HG02970 (cell line): ENCODE measurements around the gene GIGYF2.

Experiments
- ATAC-seq: cut with Tn5 transposase; IDR thresholded peaks from one replicate; pipeline ENCODE4 v1.9.1; 2021; ENCODE audit warnings: mild to moderate bottlenecking, moderate library complexity, moderate number of reproducible peaks; ENCODE audit not compliant: unreplicated experiment, low FRiP score

Gene GIGYF2

DNA sequence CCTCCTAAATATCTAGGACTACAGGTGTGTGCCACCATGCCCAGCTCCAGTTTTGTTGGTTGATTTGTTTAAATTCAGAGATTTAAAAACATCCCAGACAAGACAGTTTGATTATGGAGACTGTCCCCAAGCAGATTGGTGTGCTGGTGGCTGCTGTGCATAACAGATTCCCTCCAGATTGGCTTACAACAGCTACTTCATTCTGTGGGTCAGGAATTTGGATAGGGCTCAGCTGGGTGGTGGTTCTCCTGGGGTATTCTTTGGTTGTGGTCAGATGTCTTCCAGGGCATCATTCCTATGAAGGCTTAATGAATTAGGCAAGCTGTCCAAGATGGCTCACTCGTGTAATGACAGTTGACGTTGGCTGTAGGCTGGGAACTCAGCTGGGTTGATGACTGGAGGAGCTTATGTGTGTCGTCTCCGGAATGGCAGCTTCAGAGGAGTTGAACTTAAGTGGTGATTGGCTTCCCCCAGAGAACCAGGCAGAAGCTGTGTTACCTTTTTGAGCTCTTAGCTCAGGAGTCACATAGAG lies 162.3 kb downstream of the GIGYF2 start:
- ATAC-seq: no peak

DNA sequence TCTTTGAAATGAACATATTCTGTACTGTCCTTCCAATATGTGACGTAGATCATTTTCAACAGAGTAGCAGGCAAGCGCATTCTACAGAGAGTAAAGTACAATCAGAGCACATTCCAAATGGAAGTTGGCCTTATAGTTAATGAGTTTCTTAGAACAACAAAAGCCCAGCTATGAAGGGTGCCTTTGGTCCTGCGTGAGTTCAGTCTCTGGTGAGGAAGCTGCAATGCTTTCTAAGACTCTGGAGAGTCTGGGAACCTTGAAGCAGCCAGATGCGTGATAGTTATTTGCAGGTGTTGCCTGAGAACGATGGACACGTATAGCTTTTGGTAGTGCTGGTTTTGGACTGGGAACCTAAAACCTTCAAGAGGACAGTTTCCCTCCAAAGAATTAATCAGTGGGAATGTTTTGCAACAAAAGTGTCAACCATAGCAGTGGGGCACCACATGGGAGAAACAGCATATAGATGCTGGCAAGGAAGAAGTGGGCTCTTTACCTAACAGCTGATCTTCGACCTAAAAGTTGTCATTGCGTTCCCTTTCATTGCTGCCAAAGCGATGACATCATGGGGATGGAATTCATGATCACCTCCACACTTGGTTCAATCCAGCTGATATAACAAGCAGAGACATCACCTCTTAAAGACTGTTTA lies 163.6 kb downstream of the GIGYF2 start:
- no peak for ATAC-seq

DNA sequence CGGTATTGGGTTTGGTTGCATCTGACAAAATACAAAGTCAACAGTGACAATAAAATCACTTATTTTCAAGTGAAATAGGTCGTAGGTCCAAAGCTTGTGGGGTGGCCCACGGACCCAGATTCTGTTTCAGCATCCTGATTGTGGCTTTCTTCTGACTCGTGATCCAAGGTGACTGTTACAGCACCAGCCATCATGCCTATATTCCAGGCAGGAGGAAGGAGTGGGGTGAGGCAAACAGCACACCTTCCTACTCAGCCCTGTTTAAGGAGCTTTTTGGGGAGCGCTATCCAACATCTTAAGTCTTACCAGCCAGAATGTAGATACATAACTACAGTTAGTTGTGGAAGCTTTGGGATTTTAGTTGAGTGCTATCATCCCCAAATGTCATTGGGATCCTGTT lies 164.2 kb downstream of the GIGYF2 start:
- ATAC-seq: no peak

DNA sequence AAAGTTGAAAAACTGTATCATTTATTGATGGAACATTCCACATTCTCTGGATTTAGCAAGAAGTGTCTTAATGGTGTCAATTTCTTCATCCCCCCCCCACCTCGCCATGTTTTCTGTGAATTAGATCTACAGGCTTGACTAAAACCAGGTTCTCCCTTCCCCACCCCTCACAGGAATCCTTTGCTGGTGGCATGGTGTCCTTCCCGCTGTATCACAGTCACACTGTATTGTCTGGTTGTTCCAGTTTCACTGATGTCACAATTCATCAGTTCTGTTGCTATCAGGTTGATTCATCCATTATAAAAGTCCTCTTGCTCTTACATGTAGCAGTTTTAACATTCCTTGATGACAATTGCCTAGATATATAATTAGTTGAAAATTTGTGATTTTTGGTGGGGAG lies 166.9 kb downstream of the GIGYF2 start:
- ATAC-seq: no peak

DNA sequence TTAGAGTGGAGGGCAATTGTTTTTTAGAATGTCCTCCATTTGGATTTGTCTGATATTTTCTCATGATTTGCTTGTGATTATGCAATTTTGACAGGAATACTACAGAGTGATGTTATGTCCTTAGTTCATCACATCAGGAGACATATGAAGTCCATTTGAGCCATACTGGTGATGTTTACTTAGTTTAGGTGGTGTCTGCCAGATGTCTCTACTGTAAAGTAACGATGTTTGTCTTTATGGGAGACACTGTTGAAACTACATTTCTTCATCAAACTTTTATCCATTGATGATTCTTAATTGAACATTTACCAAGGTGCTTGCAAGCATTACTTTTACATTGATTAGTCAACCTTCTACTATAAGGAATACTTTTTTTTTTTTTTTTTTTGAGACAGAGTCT lies 168.0 kb downstream of the GIGYF2 start:
- ATAC-seq: no peak

DNA sequence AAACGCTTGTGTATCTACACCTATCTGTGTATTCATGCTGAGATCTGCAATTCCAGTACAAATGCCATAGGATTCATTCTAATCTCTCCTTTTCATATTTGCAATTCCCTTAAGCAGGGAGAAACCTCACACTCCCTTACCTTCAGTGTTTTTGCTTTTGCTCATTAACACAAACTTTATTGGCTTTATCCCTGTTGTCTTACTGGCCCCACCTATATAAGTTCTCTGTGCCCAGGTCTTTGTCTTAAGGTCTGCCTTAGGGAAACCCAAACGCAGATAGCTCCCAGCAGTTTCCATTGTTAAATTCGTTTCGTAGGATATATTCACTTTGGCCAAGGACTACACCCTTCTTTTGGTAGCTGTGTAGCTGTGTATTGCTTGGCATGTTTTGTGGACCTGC lies 169.0 kb downstream of the GIGYF2 start:
- ATAC-seq: no peak

DNA sequence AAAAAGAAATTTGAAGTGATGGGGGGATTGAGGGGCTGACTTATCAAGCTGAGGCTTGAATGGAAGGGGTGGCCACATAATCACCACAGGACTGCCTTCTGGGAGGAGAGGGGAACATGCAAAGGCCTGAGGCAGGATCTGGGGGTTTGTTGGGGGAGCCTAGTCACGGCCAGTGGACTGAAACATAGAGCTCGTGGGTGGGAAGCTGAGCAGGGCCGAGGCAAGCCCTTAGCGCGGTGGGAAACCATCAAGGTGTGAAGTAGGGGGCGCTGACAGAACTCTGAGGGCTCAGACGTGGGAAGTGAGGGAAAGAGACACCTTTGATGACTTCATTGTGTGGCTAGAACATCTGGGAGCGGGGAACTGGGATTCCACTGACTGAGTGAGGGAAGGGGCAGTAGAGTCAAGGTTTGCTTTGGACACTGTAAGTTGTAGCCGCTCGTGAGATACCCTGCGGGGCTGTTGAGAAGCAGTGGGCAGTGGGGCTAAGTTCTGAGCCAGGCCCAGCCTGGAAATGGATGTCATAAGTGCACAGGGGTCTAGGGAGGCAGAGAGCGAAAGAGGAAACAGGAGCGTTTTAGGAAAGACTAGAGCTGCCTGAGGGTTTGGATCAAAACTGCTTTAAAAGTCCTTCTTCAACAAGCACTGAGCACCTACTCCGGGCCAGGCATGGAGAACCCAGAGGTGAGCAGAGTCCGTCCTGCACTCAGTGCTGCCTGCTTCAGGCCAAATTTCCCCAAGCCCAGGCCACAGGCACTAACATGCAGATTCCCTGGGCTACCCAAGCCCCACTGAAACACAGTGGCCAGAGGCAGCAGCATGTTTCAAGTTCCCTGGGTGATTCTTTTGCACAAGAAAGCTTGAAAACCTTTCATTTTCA lies 172.2 kb downstream of the GIGYF2 start:
- ATAC-seq: no peak

DNA sequence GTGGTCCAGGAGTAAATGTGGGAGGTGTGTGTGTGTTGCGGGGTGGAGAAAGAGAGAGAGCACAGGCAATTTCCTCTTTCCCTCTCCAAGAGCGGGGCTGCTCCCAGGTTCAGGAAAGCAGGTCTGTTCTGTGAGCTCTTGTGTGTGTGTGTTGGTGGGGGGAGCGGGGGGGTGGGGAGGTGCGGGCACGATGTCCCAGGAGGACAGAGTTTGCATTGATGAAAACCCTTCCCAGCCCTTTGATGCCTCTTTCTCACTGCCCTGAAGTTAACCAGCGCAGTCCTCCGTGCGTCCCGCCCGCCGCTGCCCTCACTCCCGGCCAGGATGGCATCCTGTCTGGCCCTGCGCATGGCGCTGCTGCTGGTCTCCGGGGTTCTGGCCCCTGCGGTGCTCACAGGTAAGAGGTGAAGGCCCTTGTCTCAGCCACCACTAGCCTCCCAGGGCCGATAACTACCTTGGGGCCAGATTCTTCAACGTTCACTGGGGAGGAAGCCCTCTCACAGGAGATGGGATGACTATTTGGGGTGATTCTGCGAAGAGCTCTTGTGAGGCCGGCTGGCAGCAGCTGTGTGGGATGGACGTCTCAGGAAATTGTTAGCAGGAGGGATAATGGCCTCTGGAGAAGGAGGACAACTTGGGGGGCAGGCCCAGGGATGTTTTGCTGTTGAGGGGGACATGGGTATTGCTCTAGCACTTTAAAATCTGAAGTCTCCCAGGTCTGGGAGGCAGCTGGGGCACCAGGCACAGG lies 173.1 kb downstream of the GIGYF2 start, which contains the start of gene SNORC:
Gene SNORC (plus strand): TSS at position 247 of the 748 bp plus-strand sequence. CDS start 78 bp downstream, at position 325.
- ATAC-seq: no peak

DNA sequence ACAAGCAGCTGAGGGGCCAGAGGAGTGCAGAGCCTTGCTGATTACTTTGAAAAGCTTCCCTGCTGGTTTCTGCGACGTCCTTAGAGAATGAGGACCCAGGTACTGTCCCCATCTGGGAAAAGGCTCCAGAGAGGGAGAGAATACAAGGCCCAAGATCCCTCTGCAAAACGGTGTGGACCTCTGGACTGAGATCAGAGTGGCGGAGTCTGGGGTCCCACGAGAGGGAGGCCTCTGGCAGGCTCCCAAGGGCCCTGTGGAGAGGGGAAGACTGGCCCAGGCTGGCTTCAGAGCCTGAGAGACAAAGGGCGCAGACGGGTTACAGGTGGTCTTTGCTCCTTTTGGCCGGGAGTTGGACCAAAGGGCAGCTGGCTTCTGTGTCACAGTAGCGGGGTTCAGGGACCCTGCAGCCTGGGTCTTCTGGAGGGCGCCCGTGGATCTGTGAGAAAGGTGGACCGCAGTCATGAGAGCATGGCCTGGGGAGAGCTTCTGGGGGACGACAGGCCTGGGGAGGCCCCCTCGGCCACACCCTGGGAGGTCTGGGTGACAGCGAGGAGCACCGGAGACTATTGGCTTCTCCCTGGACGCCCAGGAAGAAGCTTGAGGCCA lies 173.7 kb downstream of the GIGYF2 start:
- ATAC-seq: no peak

DNA sequence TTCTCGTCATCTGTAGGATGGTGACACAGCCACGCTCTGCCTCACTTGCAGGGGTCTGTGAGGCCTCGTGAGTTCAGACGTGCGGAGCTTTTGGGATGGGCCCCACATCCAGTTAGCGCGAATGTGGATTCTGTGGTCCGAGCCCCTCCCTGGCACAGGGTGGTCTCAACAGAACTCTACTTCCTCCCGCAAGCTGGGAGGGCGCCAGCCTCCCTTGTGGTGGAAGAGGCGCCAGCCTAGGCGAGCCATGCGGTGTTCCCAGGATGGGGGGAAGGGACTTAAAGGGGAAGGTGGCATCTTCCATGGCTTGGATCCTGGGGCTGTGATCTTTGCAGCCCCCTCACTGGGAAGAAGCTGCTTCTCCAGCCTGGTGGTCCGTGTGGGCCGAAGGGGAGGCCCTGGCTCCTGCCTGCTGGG lies 174.3 kb downstream of the GIGYF2 start:
- ATAC-seq: no peak

DNA sequence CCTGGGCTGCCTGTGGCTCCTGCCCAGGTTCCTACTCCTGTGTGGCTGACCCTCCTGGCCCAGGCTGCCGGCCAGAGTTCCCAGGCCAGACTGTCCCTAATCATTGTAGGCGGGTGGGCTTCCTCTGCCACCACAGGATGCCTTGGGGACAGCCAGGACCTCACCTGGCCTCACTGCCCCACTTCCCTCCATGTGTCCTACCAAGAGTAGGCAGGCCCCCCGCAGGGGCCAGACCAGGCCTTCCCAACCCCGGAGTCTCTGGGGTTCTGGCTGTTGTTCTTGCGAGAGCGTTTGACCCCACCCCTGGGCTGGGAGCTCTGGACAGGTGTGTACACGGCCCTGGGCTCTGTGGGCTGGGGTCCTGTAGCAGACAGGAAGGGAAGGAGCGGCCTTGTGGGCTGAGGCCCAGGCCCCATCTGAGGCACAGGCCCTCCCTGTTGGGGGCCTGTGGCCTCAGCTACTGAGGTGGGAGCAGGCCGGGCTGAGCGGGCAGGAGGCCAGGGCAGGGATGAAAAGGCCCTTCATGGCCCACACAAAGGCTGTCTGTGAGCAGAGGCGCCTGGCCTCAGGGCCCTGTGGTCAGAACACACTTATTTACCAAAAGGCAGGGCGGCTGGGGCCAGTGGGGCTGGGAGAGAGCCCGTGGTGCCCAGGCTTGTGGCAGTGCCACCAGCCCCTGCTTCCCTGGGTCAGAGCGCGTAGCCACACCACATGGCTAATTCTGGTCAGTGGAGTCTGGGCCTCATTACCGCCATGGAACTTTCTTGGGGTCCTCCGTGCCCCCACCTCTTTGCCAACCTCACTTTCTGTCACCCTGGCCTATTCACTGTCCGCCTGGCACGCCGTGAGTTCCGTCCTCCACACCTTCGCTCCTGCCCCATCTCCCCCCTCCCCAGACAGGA lies 175.0 kb downstream of the GIGYF2 start:
- no peak for ATAC-seq

DNA sequence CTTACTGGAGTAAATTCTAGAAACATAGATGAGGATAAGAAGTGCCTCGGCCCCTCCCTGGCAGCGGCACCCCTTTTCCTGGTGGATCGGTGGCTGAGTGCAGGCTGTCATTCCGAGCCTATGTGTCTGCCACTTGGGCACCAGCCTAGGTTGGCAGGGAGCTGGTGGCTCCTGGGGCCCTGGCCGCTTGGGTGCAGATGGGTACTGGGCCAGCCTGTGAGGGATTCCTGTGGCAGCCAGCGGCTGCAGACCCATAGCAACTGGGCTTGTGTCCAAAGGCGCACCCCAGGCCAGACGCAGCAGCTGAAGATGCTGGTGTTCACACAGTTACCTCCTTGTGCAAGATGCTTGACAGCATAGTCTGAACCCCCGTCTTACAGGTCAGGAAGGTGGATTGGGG lies 175.7 kb downstream of the GIGYF2 start:
- no peak for ATAC-seq

DNA sequence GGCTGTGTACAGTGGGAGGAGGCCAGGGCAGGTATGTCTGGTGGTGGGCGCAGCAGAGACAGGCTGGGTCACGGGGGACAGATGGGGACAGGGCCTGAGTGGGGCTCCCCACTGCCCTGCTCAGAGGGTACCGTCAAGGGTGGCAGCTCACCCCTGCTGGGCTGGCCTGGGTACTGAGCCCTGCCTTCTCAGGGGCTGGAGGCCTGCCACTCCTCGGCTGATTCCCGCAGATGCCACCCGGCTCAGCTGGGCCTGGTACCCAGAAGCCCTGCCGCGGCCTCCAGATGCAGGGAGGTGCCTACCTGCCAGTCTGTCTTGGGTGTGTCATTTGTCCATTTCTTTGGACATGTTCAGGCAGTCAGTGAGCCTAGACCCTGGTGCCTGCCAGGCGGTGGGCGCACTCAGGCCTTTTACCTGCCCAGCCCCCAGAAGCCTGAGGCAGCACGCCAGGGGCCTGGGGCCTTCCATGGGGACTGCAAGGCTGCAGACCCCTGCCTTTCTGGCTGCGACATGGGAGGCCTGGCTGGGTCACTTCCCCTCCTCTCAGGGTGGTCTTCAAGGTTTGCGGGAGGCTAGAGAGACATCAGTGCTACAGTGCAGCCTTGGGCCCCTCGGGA lies 176.3 kb downstream of the GIGYF2 start:
- ATAC-seq: no peak

DNA sequence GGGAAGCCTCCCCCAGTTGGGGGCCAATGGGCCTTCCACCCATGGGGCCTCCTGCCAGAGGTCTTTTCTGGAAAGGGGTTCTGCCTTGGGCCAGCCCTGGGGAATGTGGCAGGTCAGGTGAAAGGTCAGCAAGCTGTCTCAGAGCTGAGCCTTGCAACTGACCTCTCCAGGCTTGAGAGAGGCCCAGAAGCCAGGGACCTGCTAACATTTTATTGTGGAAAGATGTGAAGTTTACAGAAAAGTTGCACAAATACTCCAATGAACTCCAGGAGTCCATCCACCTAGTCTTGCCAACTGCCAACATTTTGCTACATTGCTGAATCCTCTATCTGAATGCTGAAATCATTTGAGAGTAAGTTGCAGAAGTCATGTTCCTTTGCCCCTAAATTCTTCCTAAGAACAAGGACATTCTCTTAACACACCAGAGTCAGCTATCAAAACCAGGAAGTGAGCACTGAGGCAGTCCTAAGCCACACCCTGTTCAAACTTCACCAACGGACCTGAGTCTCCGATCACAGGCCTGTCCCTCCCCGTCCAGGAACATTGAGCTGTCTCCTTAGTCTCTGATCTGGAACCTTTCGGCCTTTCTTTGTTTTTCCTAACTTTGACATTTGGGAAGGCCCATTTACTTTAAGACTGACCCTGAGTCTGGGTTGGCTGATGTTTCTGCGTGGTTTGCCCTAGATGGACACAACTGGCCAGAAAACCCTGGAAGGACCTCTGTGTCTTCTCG lies 176.9 kb downstream of the GIGYF2 start:
- no peak for ATAC-seq

DNA sequence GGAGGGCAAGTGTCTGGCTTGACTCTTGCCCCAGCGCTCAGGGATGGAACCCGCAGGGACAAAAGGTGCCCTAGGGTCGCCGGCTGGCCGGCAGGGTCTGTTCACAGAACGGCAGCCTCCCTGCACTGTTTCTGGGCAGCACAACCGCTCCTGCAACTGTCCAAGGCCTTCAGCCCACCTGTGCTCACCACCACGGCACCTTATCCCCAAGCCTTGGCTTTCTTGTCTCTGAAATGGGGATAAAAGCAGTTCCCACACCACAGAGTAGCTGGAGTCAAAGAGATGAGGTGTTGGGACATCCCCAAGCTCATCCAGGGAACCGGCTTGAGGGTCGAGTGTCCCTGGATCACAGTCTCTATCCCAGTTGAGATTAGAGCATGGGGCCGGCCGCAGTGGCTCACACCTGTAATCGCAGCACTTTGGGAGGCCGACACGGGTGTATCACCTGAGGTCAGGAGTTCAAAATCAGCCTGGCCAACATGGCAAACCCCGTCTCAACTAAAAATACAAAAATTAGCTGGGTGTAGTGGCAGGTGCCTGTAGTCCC lies 177.6 kb downstream of the GIGYF2 start:
- no peak for ATAC-seq

DNA sequence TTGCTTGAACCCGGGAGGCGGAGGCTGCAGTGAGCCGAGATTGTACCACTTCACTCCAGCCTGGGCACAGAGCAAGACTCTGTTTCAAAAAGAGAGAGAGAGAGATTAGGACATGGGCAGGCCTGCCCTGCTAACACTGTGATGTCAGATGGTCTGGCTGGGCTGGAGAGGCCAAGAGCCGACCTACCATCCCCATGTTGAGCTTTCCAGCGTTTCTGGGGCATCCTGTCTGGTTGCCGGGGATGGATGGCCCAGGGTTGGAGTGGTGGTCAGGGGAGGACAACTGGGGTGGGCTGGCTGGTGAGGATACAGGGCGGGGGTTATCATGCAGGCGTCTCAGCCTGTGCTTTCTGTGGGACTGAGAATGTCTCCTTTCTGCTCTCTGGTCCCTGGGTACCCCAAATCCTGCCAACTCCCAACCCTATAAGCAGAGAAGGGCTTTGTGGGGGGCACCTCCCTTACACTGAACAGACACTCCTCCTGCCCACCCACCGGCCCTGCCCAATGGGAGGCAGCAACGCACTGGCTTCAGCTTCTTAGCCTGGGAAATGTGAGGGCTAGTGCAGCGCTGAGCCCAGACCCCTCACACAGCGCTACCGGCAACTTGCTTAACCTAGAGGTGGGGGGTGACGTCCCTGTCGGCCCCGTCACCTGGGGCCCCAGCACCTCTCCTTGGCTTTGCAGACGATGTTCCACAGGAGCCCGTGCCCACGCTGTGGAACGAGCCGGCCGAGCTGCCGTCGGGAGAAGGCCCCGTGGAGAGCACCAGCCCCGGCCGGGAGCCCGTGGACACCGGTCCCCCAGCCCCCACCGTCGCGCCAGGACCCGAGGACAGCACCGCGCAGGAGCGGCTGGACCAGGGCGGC lies 178.4 kb downstream of the GIGYF2 start:
- no peak for ATAC-seq
